Lower lobe of right lung (tissue), 1 donor: ENCODE data around the gene ZNF383. TPM values are rescaled to one million over a fixed set of nuclear protein-coding genes. Genes with fewer than 3 reads are reported as not detected.

ENCODE experiments used
- total RNA-seq: library from RNA; stranded (reverse); fragmentation: NEBNext Ultra II Directional; extraction: Animal tissue kit (Norgen Biotek cat#: 25700); gene quantifications from one replicate; pipeline ENCODE4 v1.2.1, GENCODE V29; 2021
- donor health status: DM: no; HTN: yes; CAD: no; lungs with severe emphysema.

The ZNF383 gene
- total RNA-seq, 1 donor from 2014 or later: 12.0 TPM

Other genes starting within 250 kb of the ZNF383 start
- gene ZNF420, start 139.8 kb upstream of the ZNF383 start, total RNA-seq: 9.1 TPM
- gene ZNF585A, start 45.5 kb upstream of the ZNF383 start, total RNA-seq: 14.9 TPM
- gene ZNF585B, start 7.7 kb upstream of the ZNF383 start, total RNA-seq: 16.6 TPM
- gene ZNF527, start 152.9 kb downstream of the ZNF383 start, total RNA-seq: 4.9 TPM
- gene ZNF569, start 249.2 kb downstream of the ZNF383 start, total RNA-seq: 5.5 TPM